GM12878 (cell line): ENCODE measurements around the gene ZDHHC7. TPM values are rescaled to one million over a fixed set of nuclear protein-coding genes. Genes with fewer than 3 reads are reported as not detected.

Experiments used
- ATAC-seq: fragments of 200-7000 bp; cut with Tn5 transposase; 3 replicates; pipeline ENCODE4 v1.9.1; 2020; ENCODE audit warnings: mild to moderate bottlenecking, moderate library complexity
- BruUV-seq: library from RNA; stranded (reverse); fragments of 400-500 nt; replicated peaks from 2 replicates; lab custom pipeline; 2021; lab: Mats Ljungman, UMichigan
- CTCF ChIA-PET: fragments of 300-600 bp; sonication (Branson Sonifier 250); formaldehyde crosslinking; extraction: SDS; loops from one replicate; lab custom pipeline; 2021; ENCODE audit warnings: inconsistent platforms; lab: Yijun Ruan, JAX
- POLR2A ChIA-PET: fragments of 350-600 bp; formaldehyde crosslinking; extraction: SDS; loops from one replicate; lab custom pipeline; 2021; ENCODE audit warnings: inconsistent platforms; lab: Charles Lee
- RAD21 ChIA-PET: fragments of 300-600 bp; sonication (Branson Sonifier 250); formaldehyde crosslinking; loops from one replicate; lab custom pipeline; 2023; ENCODE audit warnings: antibody characterized with exemption; ENCODE audit not compliant: unreplicated experiment; lab: Charles Lee
- SMC1A ChIA-PET: fragments of 300-600 bp; sonication (Branson Sonifier 250); formaldehyde crosslinking; loops from one replicate; lab custom pipeline; 2023; ENCODE audit not compliant: unreplicated experiment, uncharacterized antibody; lab: Charles Lee
- DNase-seq: peaks from one replicate; pipeline ENCODE4 v3.0.0-alpha.2; 2011; ENCODE audit warnings: low read depth, low spot score
- FAIRE-seq: peaks from 3 replicates; lab custom pipeline; 2011; peaks lifted over from hg19 to GRCh38; lab: Jason Lieb, UNC
- H2AFZ ChIP-seq: 2 replicates; pipeline ENCODE4 v1.6.0; 2011; ENCODE audit warnings: low read depth, low read length, control low read depth; ENCODE audit not compliant: control insufficient read depth
- H3K27ac ChIP-seq: 2 replicates; pipeline ENCODE4 v1.5.1; 2011; ENCODE audit warnings: control low read depth; ENCODE audit not compliant: control insufficient read depth, insufficient read depth
- H3K27me3 ChIP-seq, 2 experiments: replicated peaks in 1 of 2; 2 replicates each; pipeline versions ENCODE4 v1.6.0 to v1.6.1; 2011; ENCODE audit warnings: low read length in 1 of 2; ENCODE audit not compliant: control insufficient read depth in 2 of 2, insufficient read depth in 2 of 2
- H3K36me3 ChIP-seq, 2 experiments: 2 replicates each; pipeline ENCODE4 v1.5.1; 2011; ENCODE audit warnings: low read length in 1 of 2; ENCODE audit not compliant: control insufficient read depth in 2 of 2, insufficient read depth in 2 of 2
- H3K4me1 ChIP-seq: 2 replicates; pipeline ENCODE4 v1.6.1; 2011; ENCODE audit warnings: mild to moderate bottlenecking, low read length, moderate library complexity, mixed read lengths; ENCODE audit not compliant: control insufficient read depth, insufficient read depth
- H3K4me2 ChIP-seq: 2 replicates; pipeline ENCODE4 v1.6.0; 2011; ENCODE audit warnings: control low read depth; ENCODE audit not compliant: control insufficient read depth, insufficient read depth
- H3K4me3 ChIP-seq: fragments of 200-600 bp; sonication (generic); 2 replicates; pipeline ENCODE4 v1.5.1; 2016
- H3K79me2 ChIP-seq: 2 replicates; pipeline ENCODE4 v1.6.0; 2011; ENCODE audit warnings: low read length; ENCODE audit not compliant: control insufficient read depth, insufficient read depth
- H3K9ac ChIP-seq: 2 replicates; pipeline ENCODE4 v1.8.0; 2011; ENCODE audit warnings: low read length, control low read depth, mixed read lengths; ENCODE audit not compliant: control insufficient read depth, insufficient read depth
- H3K9me3 ChIP-seq: replicated peaks from 3 replicates; pipeline ENCODE4 v1.5.1; 2011; ENCODE audit warnings: mild to moderate bottlenecking, low read length; ENCODE audit not compliant: control insufficient read depth, insufficient read depth
- H4K20me1 ChIP-seq: 2 replicates; pipeline ENCODE4 v1.6.0; 2011; ENCODE audit not compliant: control insufficient read depth, insufficient read depth
- FOXM1 ChIP-seq: IDR thresholded peaks from 2 replicates; pipeline ENCODE4 v1.6.1; 2012; ENCODE audit warnings: low read depth, mild to moderate bottlenecking, inconsistent platforms, low read length, moderate library complexity
- GABPA ChIP-seq: IDR thresholded peaks from 2 replicates; pipeline ENCODE4 v1.6.1; 2014; ENCODE audit warnings: antibody characterized with exemption, low read depth, mild to moderate bottlenecking, inconsistent platforms
- IKZF2 ChIP-seq, 2 experiments: fragments of 450-650 bp; IDR thresholded peaks; 2 replicates each; pipeline ENCODE4 v1.6.1; 2017; ENCODE audit warnings: mild to moderate bottlenecking in 2 of 2, moderate library complexity in 2 of 2
- IRF3 ChIP-seq: fragments of 450-650 bp; IDR thresholded peaks from 2 replicates; pipeline ENCODE4 v1.6.1; 2014; ENCODE audit warnings: mild to moderate bottlenecking
- IRF5 ChIP-seq: fragments of 450-650 bp; IDR thresholded peaks from 2 replicates; pipeline ENCODE4 v1.6.1; 2017; ENCODE audit warnings: borderline replicate concordance
- MYB ChIP-seq: fragments of 150-350 bp; IDR thresholded peaks from 2 replicates; pipeline ENCODE4 v1.6.1; 2014; ENCODE audit warnings: mild to moderate bottlenecking, low read depth, low read length, borderline replicate concordance
- NFYB ChIP-seq: IDR thresholded peaks from 2 replicates; pipeline ENCODE4 v1.6.1; 2011; ENCODE audit warnings: low read depth, mild to moderate bottlenecking, low read length, improper control_type of control experiment, moderate library complexity; ENCODE audit not compliant: insufficient read depth
- PKNOX1 ChIP-seq: fragments of 450-650 bp; IDR thresholded peaks from 2 replicates; pipeline ENCODE4 v1.6.1; 2016; ENCODE audit warnings: mild to moderate bottlenecking
- POLR2A ChIP-seq: IDR thresholded peaks from 2 replicates; pipeline ENCODE4 v1.6.1; 2011; ENCODE audit warnings: low read depth, mild to moderate bottlenecking, low read length
- SMAD5 ChIP-seq: IDR thresholded peaks from 2 replicates; pipeline ENCODE4 v1.6.1; 2016; ENCODE audit warnings: antibody characterized with exemption, low read depth
- SREBF2 ChIP-seq: IDR thresholded peaks from 2 replicates; pipeline ENCODE4 v1.6.1; 2012; ENCODE audit warnings: mild to moderate bottlenecking, low read length
- STAT1 ChIP-seq: fragments of 450-650 bp; conservative IDR thresholded peaks from 2 replicates; pipeline ENCODE4 v1.6.1; 2014; ENCODE audit warnings: antibody characterized with exemption, mild to moderate bottlenecking
- STAT3 ChIP-seq: IDR thresholded peaks from 2 replicates; pipeline ENCODE4 v1.6.1; 2011; ENCODE audit warnings: low read depth, low read length, improper control_type of control experiment
- SUZ12 ChIP-seq: fragments of 200-600 bp; sonication (generic); IDR thresholded peaks from one replicate; pipeline ENCODE4 v1.6.1; 2018; ENCODE audit warnings: antibody characterized with exemption, mild to moderate bottlenecking; ENCODE audit not compliant: unreplicated experiment
- TCF3 ChIP-seq: IDR thresholded peaks from 2 replicates; pipeline ENCODE4 v1.6.1; 2012; ENCODE audit warnings: low read depth, mild to moderate bottlenecking, low read length, borderline replicate concordance; ENCODE audit not compliant: insufficient read depth
- YY1 ChIP-seq: IDR thresholded peaks from 2 replicates; pipeline ENCODE4 v1.6.1; 2011; ENCODE audit warnings: low read depth, mild to moderate bottlenecking, low read length
- ZNF274 ChIP-seq: IDR thresholded peaks from one replicate; pipeline ENCODE4 v1.8.0; 2011; ENCODE audit not compliant: insufficient read length, insufficient read depth
- WGBS: methylation state at CpG from one replicate; pipeline ENCODE4 v1.1.6; 2016; ENCODE audit warnings: low lambda C conversion rate; ENCODE audit not compliant: insufficient replicate concordance, insufficient coverage; ENCODE audit errors: missing lambda C conversion rate; 5-methylcytosine and 5-hydroxymethylcytosine counted together
- in situ Hi-C: fragments of 300-500 bp; cut with MboI; formaldehyde crosslinking; loops from 9 replicates; pipeline ENCODE4 v1.14.3; 2018; ENCODE audit warnings: mixed read lengths
- intact Hi-C: fragments of 100-400 bp; cut with micrococcal nuclease; formaldehyde crosslinking; loops from one replicate; pipeline ENCODE4 v1.14.2; 2022; ENCODE audit not compliant: unreplicated experiment
- polyA plus RNA-seq, 11 experiments: library from polyadenylated mRNA; depleted of rRNA in 4 of 11; unstranded in 6 of 11; stranded (reverse) in 5 of 11; fragments of >200 nt; fragmentation: Nextera tagmentation in 4 of 11; fragmentation: Illumina TruSeq in 1 of 11; extraction: Ambion mirVana in 4 of 11; extraction: Trizol in 1 of 11; gene quantifications; 1 replicate in 1 of 11; 2 replicates in 10 of 11; pipeline versions ENCODE4 v1.2.1 to v1.2.3, GENCODE V29; 2011 to 2016; ENCODE audit warnings: inconsistent platforms in 2 of 11, missing spikeins in 2 of 11, low read depth in 1 of 11
- total RNA-seq, 4 experiments: library from RNA; depleted of rRNA in 3 of 4; stranded (reverse); fragments of >200 nt in 3 of 4; fragmentation: Illumina TruSeq in 1 of 4; extraction: Trizol in 1 of 4; gene quantifications; 2 replicates each; pipeline versions ENCODE4 v1.2.1 to v1.2.3, GENCODE V29; 2013 to 2021

Gene ZDHHC7
- total and polyA plus RNA-seq, 10 of the 15 experiments (the other 5 are each of a cell fraction or from before 2014, with no cell fraction given): 0.87 to 26.0 (median 20.0) TPM

GRCh38 chr16:85018529-85019236 is 7.3 kb upstream of the ZDHHC7 start:
- BruUV-seq: no TSS peak
- H3K9ac ChIP-seq: no peak overlapping the region

GRCh38 chr16:85017633-85018032 is 6.3 kb upstream of the ZDHHC7 start:
- POLR2A ChIA-PET: no interaction called here
- 69% methylated on average over 8 of the region's 8 CpGs for WGBS
- ATAC-seq (no peak), FAIRE-seq (no peak), DNase-seq (no peak)
- Histone ChIP-seq H3K36me3 (no peaks in the 10 kb centered on the region), H3K9ac (no peak overlapping the region), H4K20me1 (no peaks in the 10 kb centered on the region), H3K4me2 (no peak overlapping the region), H3K4me1 (peaks cover 6% of the 10 kb centered on the region), H3K79me2 (no peaks in the 10 kb centered on the region), H3K9me3 (no peaks in the 10 kb centered on the region), H2AFZ (no peak overlapping the region), H3K4me3 (no peak overlapping the region), H3K27me3 (no peaks in the 10 kb centered on the region), H3K27ac (no peak overlapping the region)
- intact Hi-C loops (no loop called here), in situ Hi-C loops (no loop called here)
- RAD21 ChIA-PET: no interaction called here
- BruUV-seq: no TSS peak
- SMC1A ChIA-PET: no interaction called here
- CTCF ChIA-PET: no interaction called here
- TF ChIP-seq GABPA: no peak
- no peak for TF ChIP-seq POLR2A
- no peak for TF ChIP-seq STAT1
- TF ChIP-seq IRF5: no peak
- TF ChIP-seq TCF3: no peak
- no peak for TF ChIP-seq SMAD5
- no peak for TF ChIP-seq IRF3
- no peak for TF ChIP-seq FOXM1
- TF ChIP-seq IKZF2 (IDR thresholded peaks at IDR 0.05): no peak
- no peak for TF ChIP-seq NFYB
- TF ChIP-seq PKNOX1: no peak
- TF ChIP-seq SREBF2: no peak
- no peak for TF ChIP-seq MYB

More at GRCh38 chr16:85018529-85019236, 7.3 kb upstream of the ZDHHC7 start:
- CTCF ChIA-PET: no interaction called here
- Histone ChIP-seq H2AFZ (no peak overlapping the region), H3K9me3 (no peaks in the 10 kb centered on the region), H3K79me2 (no peaks in the 10 kb centered on the region), H3K4me3 (no peak overlapping the region), H4K20me1 (no peaks in the 10 kb centered on the region), H3K4me1 (peaks cover 6% of the 10 kb centered on the region), H3K27me3 (no peaks in the 10 kb centered on the region), H3K27ac (no peak overlapping the region), H3K4me2 (no peak overlapping the region), H3K36me3 (no peaks in the 10 kb centered on the region)
- POLR2A ChIA-PET: no interaction called here
- FAIRE-seq: no peak
- in situ Hi-C loops: no loop called here
- intact Hi-C loops: no loop called here
- no peak for DNase-seq
- SMC1A ChIA-PET: no interaction called here
- TF ChIP-seq YY1 (no peak), SUZ12 (no peak), ZNF274 (no peak), STAT3 (no peak)
- RAD21 ChIA-PET: no interaction called here
- no peak for ATAC-seq
- 73% methylated on average over 19 of the region's 19 CpGs for WGBS
